HUES6 (cell line): Measurements from ENCODE around the gene UBE2U.

Experiments
- H3K27ac ChIP-seq: 2 replicates; pipeline ENCODE4 v1.7.0; 2013; ENCODE audit warnings: low read depth, mild to moderate bottlenecking, low read length, inconsistent platforms
- H3K27me3 ChIP-seq: 2 replicates; pipeline ENCODE4 v1.6.1; 2013; ENCODE audit warnings: low read length; ENCODE audit not compliant: control insufficient read depth, insufficient read depth
- H3K36me3 ChIP-seq: 2 replicates; pipeline ENCODE4 v1.6.1; 2013; ENCODE audit warnings: low read length; ENCODE audit not compliant: control insufficient read depth, insufficient read depth
- H3K4me1 ChIP-seq: 2 replicates; pipeline ENCODE4 v1.6.1; 2013; ENCODE audit warnings: low read length; ENCODE audit not compliant: control insufficient read depth, insufficient read depth
- H3K4me3 ChIP-seq: 2 replicates; pipeline ENCODE4 v1.5.1; 2013; ENCODE audit warnings: low read depth, low read length
- H3K9ac ChIP-seq: one replicate; pipeline ENCODE4 v1.6.1; 2013; ENCODE audit warnings: mild to moderate bottlenecking, low read length
- H3K9me3 ChIP-seq: 2 replicates; pipeline ENCODE4 v1.6.1; 2013; ENCODE audit warnings: low read depth, low read length; ENCODE audit not compliant: control insufficient read depth, insufficient read depth

Gene UBE2U

GRCh38 chr1:64263335-64263734 lies 59.9 kb downstream of the UBE2U start:
- no peaks in the 10 kb centered on the region for H3K9me3 ChIP-seq
- H3K9ac ChIP-seq = no peak overlapping the region
- H3K4me1 ChIP-seq = no peaks in the 10 kb centered on the region; the same call in 1 of the 2 replicates
- H3K27ac ChIP-seq = no peak overlapping the region
- no peaks in the 10 kb centered on the region for H3K27me3 ChIP-seq
- no peak overlapping the region for H3K4me3 ChIP-seq
- no peaks in the 10 kb centered on the region for H3K36me3 ChIP-seq

GRCh38 chr1:64263856-64264255 lies 60.4 kb downstream of the UBE2U start:
- Histone ChIP-seq H3K9ac (no peak overlapping the region), H3K4me1 (no peaks in the 10 kb centered on the region; the same call in 1 of the 2 replicates), H3K27me3 (no peaks in the 10 kb centered on the region), H3K4me3 (no peak overlapping the region), H3K36me3 (no peaks in the 10 kb centered on the region), H3K27ac (no peak overlapping the region), H3K9me3 (no peaks in the 10 kb centered on the region)

- Histone ChIP-seq H3K4me3 (no peak overlapping the region), H3K36me3 (no peaks in the 10 kb centered on the region), H3K9me3 (no peaks in the 10 kb centered on the region), H3K4me1 (peaks cover 5% of the 10 kb centered on the region; the same call in 1 of the 2 replicates), H3K27ac (no peak overlapping the region), H3K27me3 (no peaks in the 10 kb centered on the region), H3K9ac (no peak overlapping the region)
These were observed 61.7 kb downstream of the UBE2U start for GRCh38 chr1:64265141-64265540.

- peaks cover 5% of the 10 kb centered on the region; the same call in 1 of the 2 replicates for H3K4me1 ChIP-seq
These were observed 63.6 kb downstream of the UBE2U start for GRCh38 chr1:64266991-64267390.

GRCh38 chr1:64268653-64269557 lies 65.5 kb downstream of the UBE2U start:
- no peaks in the 10 kb centered on the region for H3K27me3 ChIP-seq
- no peaks in the 10 kb centered on the region for H3K36me3 ChIP-seq
- H3K9ac ChIP-seq = no peak overlapping the region
- H3K4me1 ChIP-seq = peaks cover 5% of the 10 kb centered on the region; the same call in 1 of the 2 replicates
- H3K27ac ChIP-seq = no peak overlapping the region
- peaks cover 12% of the 10 kb centered on the region for H3K9me3 ChIP-seq
- H3K4me3 ChIP-seq = no peak overlapping the region

More at GRCh38 chr1:64266991-64267390, 63.6 kb downstream of the UBE2U start:
- no peak overlapping the region for H3K9ac ChIP-seq
- H3K36me3 ChIP-seq = no peaks in the 10 kb centered on the region
- H3K9me3 ChIP-seq = no peaks in the 10 kb centered on the region
- no peak overlapping the region for H3K27ac ChIP-seq
- H3K4me3 ChIP-seq = no peak overlapping the region
- H3K27me3 ChIP-seq = no peaks in the 10 kb centered on the region

GRCh38 chr1:64269558-64269884 lies 66.1 kb downstream of the UBE2U start:
- Histone ChIP-seq H3K9me3 (peaks cover 12% of the 10 kb centered on the region), H3K4me3 (no peak overlapping the region), H3K27ac (no peak overlapping the region), H3K4me1 (peaks cover 5% of the 10 kb centered on the region; the same call in 1 of the 2 replicates), H3K36me3 (no peaks in the 10 kb centered on the region), H3K9ac (no peak overlapping the region), H3K27me3 (no peaks in the 10 kb centered on the region)

GRCh38 chr1:64280001-64280400 lies 76.6 kb downstream of the UBE2U start:
- Histone ChIP-seq H3K9ac (no peak overlapping the region), H3K36me3 (no peaks in the 10 kb centered on the region), H3K27ac (no peak overlapping the region), H3K27me3 (no peaks in the 10 kb centered on the region), H3K9me3 (no peaks in the 10 kb centered on the region), H3K4me3 (no peak overlapping the region), H3K4me1 (peaks cover 8% of the 10 kb centered on the region)

GRCh38 chr1:64282351-64282750 lies 78.9 kb downstream of the UBE2U start:
- Histone ChIP-seq H3K27ac (no peak overlapping the region), H3K36me3 (no peaks in the 10 kb centered on the region)

GRCh38 chr1:64287071-64287470 lies 83.6 kb downstream of the UBE2U start:
- Histone ChIP-seq H3K9ac (no peak overlapping the region), H3K4me3 (no peak overlapping the region), H3K27me3 (no peaks in the 10 kb centered on the region), H3K36me3 (no peaks in the 10 kb centered on the region), H3K9me3 (no peaks in the 10 kb centered on the region), H3K4me1 (peaks cover 5% of the 10 kb centered on the region), H3K27ac (no peak overlapping the region)

More at GRCh38 chr1:64282351-64282750, 78.9 kb downstream of the UBE2U start:
- H3K4me3 ChIP-seq = no peak overlapping the region
- H3K27me3 ChIP-seq = no peaks in the 10 kb centered on the region
- H3K9ac ChIP-seq = no peak overlapping the region
- H3K4me1 ChIP-seq = peaks cover 8% of the 10 kb centered on the region
- no peaks in the 10 kb centered on the region for H3K9me3 ChIP-seq

GRCh38 chr1:64290420-64290819 lies 87.0 kb downstream of the UBE2U start:
- Histone ChIP-seq H3K36me3 (no peaks in the 10 kb centered on the region), H3K9me3 (0 out of 2 replicates have a peak, but pooled peaks cover 3% of the 10 kb centered on the region), H3K27me3 (no peaks in the 10 kb centered on the region), H3K9ac (no peak overlapping the region), H3K4me1 (no peaks in the 10 kb centered on the region), H3K4me3 (no peak overlapping the region), H3K27ac (no peak overlapping the region)

- no peak overlapping the region for H3K27ac ChIP-seq
- H3K4me1 ChIP-seq = no peaks in the 10 kb centered on the region
- H3K9me3 ChIP-seq = 0 out of 2 replicates have a peak, but pooled peaks cover 3% of the 10 kb centered on the region
These were observed 88.5 kb downstream of the UBE2U start for GRCh38 chr1:64291931-64292330.

More at GRCh38 chr1:64291931-64292330, 88.5 kb downstream of the UBE2U start:
- Histone ChIP-seq H3K27me3 (no peaks in the 10 kb centered on the region), H3K4me3 (no peak overlapping the region), H3K9ac (no peak overlapping the region), H3K36me3 (no peaks in the 10 kb centered on the region)
